SK-N-MC (cell line): Measurements from ENCODE around the gene FBXL12.
"Not testable (repeated sequence)": the region's sequence is repeated elsewhere in the genome, so short reads cannot be mapped to it uniquely, and the experiment has no call there.

ENCODE experiments used
- DNase-seq: peaks from one replicate; pipeline ENCODE4 v3.0.0-alpha.2; 2011; ENCODE audit warnings: low read depth, low spot score
- H3K27ac ChIP-seq: fragments of 200-600 bp; sonication (generic); 2 replicates; pipeline ENCODE4 v1.5.1; 2016; ENCODE audit warnings: mixed run types
- H3K36me3 ChIP-seq: fragments of 200-600 bp; sonication (generic); 2 replicates; pipeline ENCODE4 v1.6.1; 2017; ENCODE audit warnings: antibody characterized with exemption, low read length, mixed read lengths; ENCODE audit not compliant: insufficient read depth
- H3K4me3 ChIP-seq: fragments of 200-600 bp; sonication (generic); 2 replicates; pipeline ENCODE4 v1.5.1; 2016
- H3K9ac ChIP-seq: fragments of 200-600 bp; sonication (generic); 2 replicates; pipeline ENCODE4 v1.8.0; 2017; ENCODE audit warnings: mixed run types, mixed read lengths; ENCODE audit not compliant: insufficient read length
- H3K9me3 ChIP-seq: fragments of 200-600 bp; sonication (generic); 2 replicates; pipeline ENCODE4 v1.6.1; 2017; ENCODE audit warnings: low read depth, mild to moderate bottlenecking, antibody characterized with exemption, low read length, moderate library complexity, mixed read lengths
- EZH2 ChIP-seq: fragments of 200-600 bp; sonication (generic); IDR thresholded peaks from one replicate; pipeline ENCODE4 v1.6.1; 2017; ENCODE audit warnings: antibody characterized with exemption
- FOXP2 ChIP-seq: optimal IDR thresholded peaks from 2 replicates; pipeline ENCODE3; 2011; ENCODE audit warnings: mild to moderate bottlenecking, moderate library complexity; ENCODE audit not compliant: insufficient read depth; ENCODE audit errors: extremely low read length, control extremely low read depth
- POLR2AphosphoS5 ChIP-seq: IDR thresholded peaks from 2 replicates; pipeline ENCODE4 v1.6.1; 2012; ENCODE audit warnings: mild to moderate bottlenecking, low read depth, low read length, borderline replicate concordance

FBXL12 gene

GRCh38 chr19:9847087-9847671, 28.3 kb upstream of the FBXL12 start:
- 0 out of 2 replicates have a peak overlapping the region, but pooled peaks have one; percentile 25 for H3K27ac ChIP-seq
- H3K9me3 ChIP-seq = no peaks in the 10 kb centered on the region
- TF ChIP-seq POLR2AphosphoS5 (peak; percentile 22; the same call in 1 of the 2 replicates), EZH2 (no peak), FOXP2 (no peak)
- H3K9ac ChIP-seq = no peak overlapping the region
- no peak overlapping the region for H3K4me3 ChIP-seq
- DNase-seq = no peak
- H3K36me3 ChIP-seq = peaks cover 27% of the 10 kb centered on the region; the same call in 1 of the 2 replicates

- not testable (repeated sequence) for H3K9ac ChIP-seq, H3K27ac ChIP-seq, DNase-seq, H3K4me3 ChIP-seq, H3K9me3 ChIP-seq
- H3K36me3 ChIP-seq = peaks cover 48% of the 10 kb centered on the region; the same call in 1 of the 2 replicates
These were observed 24.9 kb upstream of the FBXL12 start for GRCh38 chr19:9843626-9844273.

GRCh38 chr19:9842834-9843625, 24.2 kb upstream of the FBXL12 start:
- no peak for DNase-seq
- H3K4me3 ChIP-seq = no peak overlapping the region
- H3K9me3 ChIP-seq = no peaks in the 10 kb centered on the region
- H3K27ac ChIP-seq = no peak overlapping the region
- TF ChIP-seq FOXP2 (no peak), POLR2AphosphoS5 (no peak), EZH2 (no peak)
- H3K9ac ChIP-seq = no peak overlapping the region
- peaks cover 55% of the 10 kb centered on the region; the same call in 1 of the 2 replicates for H3K36me3 ChIP-seq

DNA sequence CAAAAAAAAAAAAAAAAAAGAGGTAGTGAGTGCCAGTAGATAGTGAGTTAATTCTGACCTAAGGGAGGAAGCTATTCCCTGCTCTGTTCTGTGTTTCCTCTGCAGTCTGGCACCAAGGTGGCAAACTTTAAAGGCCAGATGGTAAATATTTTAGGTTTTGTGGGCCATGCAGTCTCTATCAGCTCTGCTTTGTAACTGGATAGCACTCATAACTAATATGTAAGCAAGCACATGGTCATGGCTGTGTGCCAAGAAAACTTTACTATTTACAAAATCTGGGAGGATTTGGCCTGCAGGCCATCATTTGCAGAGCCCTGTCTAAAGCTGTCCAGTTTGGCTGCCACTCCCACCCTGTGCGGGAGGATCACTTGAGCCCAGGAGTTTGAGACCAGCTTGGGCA, 20.5 kb upstream of the FBXL12 start:
- TF ChIP-seq POLR2AphosphoS5 (no peak), FOXP2 (no peak), EZH2 (no peak)
- no peaks in the 10 kb centered on the region for H3K9me3 ChIP-seq
- H3K36me3 ChIP-seq = peaks cover 50% of the 10 kb centered on the region; the same call in 1 of the 2 replicates
- no peak for DNase-seq
- no peak overlapping the region for H3K4me3 ChIP-seq
- no peak overlapping the region for H3K9ac ChIP-seq
- no peak overlapping the region for H3K27ac ChIP-seq

- no peak overlapping the region for H3K4me3 ChIP-seq
- H3K36me3 ChIP-seq = peaks cover 39% of the 10 kb centered on the region; the same call in 1 of the 2 replicates
These were observed 19.4 kb upstream of the FBXL12 start for GRCh38 chr19:9838324-9838723.

DNA sequence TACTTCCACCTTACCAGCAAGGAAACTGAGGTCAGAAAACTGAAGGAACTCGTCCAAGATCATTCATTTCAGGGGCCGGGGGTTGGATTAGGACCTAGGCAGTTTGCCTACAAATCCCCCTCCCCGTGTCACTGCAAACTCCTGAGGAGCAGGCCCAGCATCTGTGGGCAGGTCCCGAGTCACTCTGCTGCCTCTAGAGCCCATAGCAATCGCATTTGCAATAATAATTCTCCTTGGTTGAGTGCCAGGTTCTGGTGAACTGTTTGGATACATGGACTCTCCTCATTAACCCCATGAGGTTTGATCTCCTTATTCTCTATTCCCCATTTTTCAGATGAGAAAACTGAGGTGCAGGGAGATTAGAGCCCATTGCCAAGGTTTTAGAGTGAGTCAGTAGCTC, 17.1 kb upstream of the FBXL12 start:
- H3K27ac ChIP-seq = no peak overlapping the region
- H3K36me3 ChIP-seq = peaks cover 16% of the 10 kb centered on the region; the same call in 1 of the 2 replicates
- DNase-seq = no peak
- TF ChIP-seq FOXP2 (no peak), POLR2AphosphoS5 (no peak), EZH2 (no peak)
- H3K9ac ChIP-seq = peak overlapping the region; percentile 86
- H3K4me3 ChIP-seq = peak overlapping the region; percentile 86
- H3K9me3 ChIP-seq = no peaks in the 10 kb centered on the region

More at GRCh38 chr19:9838324-9838723, 19.4 kb upstream of the FBXL12 start:
- no peak for DNase-seq
- H3K9me3 ChIP-seq = no peaks in the 10 kb centered on the region
- no peak for TF ChIP-seq FOXP2
- TF ChIP-seq EZH2 = no peak
- no peak for TF ChIP-seq POLR2AphosphoS5
- H3K27ac ChIP-seq = no peak overlapping the region
- H3K9ac ChIP-seq = no peak overlapping the region

- H3K27ac ChIP-seq = no peak overlapping the region
- peak overlapping the region; percentile 86 for H3K4me3 ChIP-seq
- peaks cover 13% of the 10 kb centered on the region; the same call in 1 of the 2 replicates for H3K36me3 ChIP-seq
- TF ChIP-seq EZH2 (no peak), FOXP2 (no peak), POLR2AphosphoS5 (no peak)
- no peaks in the 10 kb centered on the region for H3K9me3 ChIP-seq
- H3K9ac ChIP-seq = peak overlapping the region; percentile 86
- no peak for DNase-seq
These were observed 16.6 kb upstream of the FBXL12 start for GRCh38 chr19:9835507-9835949.

GRCh38 chr19:9834726-9835506, 16.0 kb upstream of the FBXL12 start, which contains the start of gene PIN1:
Gene PIN1 (plus strand): TSS chr19:9835318. CDS start chr19:9835345, 27 bp downstream.
- Histone ChIP-seq H3K27ac (no peak within 1 kb of the TSS), H3K9ac (peak within 1 kb of the TSS; percentile 86), H3K4me3 (peak within 1 kb of the TSS; percentile 86), H3K36me3 (peaks cover 18% of the 10 kb centered on the region), H3K9me3 (no peaks in the 10 kb centered on the region)
- TF ChIP-seq EZH2 = no peak
- TF ChIP-seq POLR2AphosphoS5 = peak; percentile 68
- peak; percentile 93 for DNase-seq
